Gastroesophageal sphincter (tissue), 4 donors: Measurements from ENCODE around the gene TLCD3B. TPM values are rescaled to one million over a fixed set of nuclear protein-coding genes. Genes with fewer than 3 reads are reported as not detected.

Experiments
- ATAC-seq: fragments of 150-250 bp; one replicate; pipeline ENCODE4 v1.9.1; 2016; ENCODE audit warnings: mild to moderate bottlenecking, moderate library complexity
- H3K27ac ChIP-seq, 4 donors: fragments of 200-600 bp; sonication (generic) in 3 of 4; 1 replicate in 3 of 4; 2 replicates in 1 of 4; pipeline ENCODE4 v1.5.1; 2016 to 2019
- H3K27me3 ChIP-seq: fragments of 200-600 bp; sonication (generic); one replicate; pipeline ENCODE4 v1.5.1; 2019
- H3K36me3 ChIP-seq, 2 donors: fragments of 200-600 bp; sonication (generic); one replicate each; pipeline ENCODE4 v1.5.1; 2019; ENCODE audit warnings: control low read depth in 1 of 2
- H3K4me1 ChIP-seq, 3 donors: fragments of 200-600 bp; sonication (generic); 1 replicate in 2 of 3; 2 replicates in 1 of 3; pipeline ENCODE4 v1.5.1; 2016 to 2019; ENCODE audit warnings: control low read depth in 2 of 3
- H3K4me3 ChIP-seq, 2 donors: fragments of 200-600 bp; sonication (generic); one replicate each; pipeline ENCODE4 v1.5.1; 2019; ENCODE audit warnings: mild to moderate bottlenecking in 1 of 2, moderate library complexity in 1 of 2
- H3K9me3 ChIP-seq, 3 donors: fragments of 200-600 bp; sonication (generic); one replicate each; pipeline ENCODE4 v1.5.1; 2017 to 2019; ENCODE audit warnings: control low read depth in 2 of 3
- CTCF ChIP-seq, 4 experiments: fragments of 200-600 bp in 2 of 4; fragments of 450-650 bp in 2 of 4; sonication (generic) in 1 of 4; IDR thresholded peaks; one replicate each; pipeline ENCODE4 v1.5.1; 2017 to 2019; ENCODE audit warnings: antibody characterized with exemption in 4 of 4, mild to moderate bottlenecking in 2 of 4, moderate library complexity in 2 of 4
- EP300 ChIP-seq: sonication (generic); formaldehyde crosslinking; IDR thresholded peaks from one replicate; pipeline ENCODE4 v1.6.1; 2017; ENCODE audit warnings: antibody characterized with exemption, mild to moderate bottlenecking
- POLR2A ChIP-seq, 2 donors: fragments of 450-650 bp; IDR thresholded peaks; one replicate each; pipeline ENCODE4 v1.6.1; 2017; ENCODE audit warnings: antibody characterized with exemption in 2 of 2, mild to moderate bottlenecking in 2 of 2, moderate library complexity in 1 of 2
- POLR2AphosphoS5 ChIP-seq: sonication (generic); formaldehyde crosslinking; IDR thresholded peaks from one replicate; pipeline ENCODE4 v1.6.1; 2017; ENCODE audit warnings: antibody characterized with exemption
- WGBS, 2 donors: methylation state at CpG; one replicate each; pipeline ENCODE4 v1.1.5; 2018; ENCODE audit warnings: low coverage in 1 of 2; 5-methylcytosine and 5-hydroxymethylcytosine counted together
- total RNA-seq, 4 donors: library from RNA; depleted of rRNA; stranded (reverse); fragments of >200 nt; gene quantifications; one replicate each; pipeline ENCODE4 v1.1.0, GENCODE V29; 2016

Gene TLCD3B
- total RNA-seq, 4 donors from 2014 or later = not detected

- Histone ChIP-seq H3K36me3 (peaks cover 0 to 69% of the 10 kb centered on the region in 2 donors), H3K4me3 (peak within 1 kb of the TSS; percentile 93 to 100), H3K27me3 (no peaks in the 10 kb centered on the region), H3K4me1 (peaks cover 0 to 57% (median 17%) of the 10 kb centered on the region in 3 donors), H3K27ac (peak within 1 kb of the TSS; percentile 83 to 94 (median 88)), H3K9me3 (no peaks in the 10 kb centered on the region)
- WGBS, 2 donors = 0 to 7% methylated on average over 10 to 16 of the region's 67 CpGs
- TF ChIP-seq POLR2A (IDR thresholded peaks at IDR 0.05) (peak; percentile 62 to 74), CTCF (IDR thresholded peaks at IDR 0.05) (peak in 2 of 4 experiments; percentile 19 to 36), POLR2AphosphoS5 (peak; percentile 94), EP300 (no peak)
- ATAC-seq = peak; percentile 96
These were observed 44.6 kb upstream of the TLCD3B start, which contains the start of gene PPP4C for GRCh38 chr16:30075503-30076275. PPP4C (plus strand) TSS chr16:30075994; CDS start chr16:30076378, 384 bp downstream.

GRCh38 chr16:30070490-30070889 is 39.4 kb upstream of the TLCD3B start:
- peaks cover 0 to 73% of the 10 kb centered on the region in 2 donors for H3K36me3 ChIP-seq
- peak overlapping the region in 1 of 2 donors; percentile 38 for H3K4me3 ChIP-seq
- TF ChIP-seq EP300 (no peak), POLR2AphosphoS5 (no peak), POLR2A (IDR thresholded peaks at IDR 0.05) (no peak), CTCF (IDR thresholded peaks at IDR 0.05) (no peak)
- H3K27me3 ChIP-seq = no peaks in the 10 kb centered on the region
- peaks cover 0 to 65% (median 33%) of the 10 kb centered on the region in 3 donors for H3K4me1 ChIP-seq
- ATAC-seq = no peak
- H3K27ac ChIP-seq = peak overlapping the region in 3 of 4 donors; percentile 79 to 99 (median 97)
- H3K9me3 ChIP-seq = no peaks in the 10 kb centered on the region

GRCh38 chr16:30069611-30070462 is 38.8 kb upstream of the TLCD3B start:
- H3K36me3 ChIP-seq = peaks cover 0 to 73% of the 10 kb centered on the region in 2 donors
- ATAC-seq = no peak
- H3K4me3 ChIP-seq = peak overlapping the region in 1 of 2 donors; percentile 38
- WGBS, 2 donors = 43 to 49% methylated on average over 6 to 8 of the region's 31 CpGs
- peak overlapping the region; percentile 3 to 99 (median 88) for H3K27ac ChIP-seq
- H3K27me3 ChIP-seq = no peaks in the 10 kb centered on the region
- no peaks in the 10 kb centered on the region for H3K9me3 ChIP-seq
- TF ChIP-seq POLR2AphosphoS5 (no peak), EP300 (no peak), POLR2A (IDR thresholded peaks at IDR 0.05) (no peak), CTCF (IDR thresholded peaks at IDR 0.05) (no peak)
- peaks cover 0 to 59% (median 28%) of the 10 kb centered on the region in 3 donors for H3K4me1 ChIP-seq

- ATAC-seq = no peak
- Histone ChIP-seq H3K36me3 (peaks cover 0 to 73% of the 10 kb centered on the region in 2 donors), H3K4me3 (peak overlapping the region in 1 of 2 donors; percentile 96), H3K9me3 (no peaks in the 10 kb centered on the region), H3K4me1 (peaks cover 0 to 57% (median 28%) of the 10 kb centered on the region in 3 donors), H3K27ac (peak overlapping the region; percentile 4 to 99 (median 88)), H3K27me3 (no peaks in the 10 kb centered on the region)
- TF ChIP-seq EP300 (no peak), POLR2A (IDR thresholded peaks at IDR 0.05) (no peak), CTCF (IDR thresholded peaks at IDR 0.05) (peak in 3 of 4 experiments; percentile 21 to 38 (median 28))
- no CpG with 5 or more reads among the region's 17 CpGs for WGBS, 2 donors
These were observed 37.9 kb upstream of the TLCD3B start for GRCh38 chr16:30068750-30069610.
